PFSK-1 (cell line): Measurements from ENCODE around the gene INTS2.

ENCODE experiments used
- FOXP2 ChIP-seq: optimal IDR thresholded peaks from 2 replicates; pipeline ENCODE3; 2011; ENCODE audit warnings: borderline replicate concordance, control low read depth, inconsistent platforms; ENCODE audit not compliant: insufficient read depth; ENCODE audit errors: extremely low read length, extremely low read depth
- POLR2AphosphoS5 ChIP-seq: IDR thresholded peaks from 2 replicates; pipeline ENCODE4 v1.6.1; 2012; ENCODE audit warnings: low read depth, mild to moderate bottlenecking, control low read depth, low read length, moderate library complexity
- REST ChIP-seq, 2 experiments: IDR thresholded peaks; 2 replicates each; pipeline versions ENCODE4 v1.6.1 to v1.8.0; 2011 to 2012; ENCODE audit warnings: low read depth in 2 of 2, low read length in 2 of 2, control low read depth in 1 of 2, inconsistent platforms in 1 of 2, mild to moderate bottlenecking in 1 of 2, moderate library complexity in 1 of 2; ENCODE audit not compliant: insufficient read depth in 1 of 2
- SIN3A ChIP-seq: IDR thresholded peaks from 2 replicates; pipeline ENCODE4 v1.6.1; 2012; ENCODE audit warnings: mild to moderate bottlenecking, low read length, moderate library complexity, borderline replicate concordance; ENCODE audit not compliant: insufficient read depth
- TAF1 ChIP-seq: IDR thresholded peaks from 2 replicates; pipeline ENCODE4 v1.6.1; 2012; ENCODE audit warnings: low read length, control low read depth, borderline replicate concordance; ENCODE audit not compliant: insufficient read depth

Gene INTS2

DNA sequence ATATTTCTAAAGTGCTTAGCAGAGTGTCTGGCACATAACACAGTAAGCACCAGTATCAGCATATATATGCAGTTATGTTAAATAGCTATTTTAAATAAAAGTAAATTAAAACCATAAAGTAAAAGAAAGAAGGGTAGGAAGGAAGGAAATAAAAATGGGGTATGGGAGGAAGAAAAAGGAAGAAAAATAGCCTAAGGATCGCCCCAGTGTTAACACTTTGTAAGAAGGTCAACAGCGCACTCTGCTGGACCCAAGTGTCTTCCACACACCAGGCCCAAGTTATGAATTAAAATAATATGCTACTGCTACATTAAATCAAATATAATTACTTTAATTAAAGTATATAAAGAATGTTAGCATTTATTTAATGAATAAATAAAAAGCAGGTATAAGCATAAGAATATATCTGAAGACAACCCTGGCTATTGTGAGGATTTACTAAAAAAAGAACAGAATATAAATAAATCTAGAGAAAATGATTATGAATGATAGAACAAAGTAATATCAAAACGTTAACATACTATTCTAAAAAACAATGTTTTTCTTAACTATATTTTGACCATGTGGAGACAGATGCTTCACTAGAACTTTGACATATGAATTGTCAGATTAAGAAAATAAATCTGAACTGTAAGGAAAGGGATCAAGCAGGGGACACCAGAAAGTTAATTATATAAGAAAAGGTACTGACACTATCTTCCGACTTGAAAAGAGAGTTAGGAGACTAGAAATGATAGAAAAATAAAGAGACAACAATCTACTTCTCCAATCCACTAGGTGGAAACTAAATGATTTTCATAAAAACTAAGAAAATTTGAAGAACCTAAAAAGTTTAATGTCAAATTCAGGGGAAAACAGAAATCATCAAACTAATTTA lies 90.4 kb downstream of the INTS2 start:
- no peak for TF ChIP-seq REST (IDR thresholded peaks at IDR 0.05; ENCODE audit: insufficient read depth in 1 of 2, low read depth in 2 of 2, low read length in 2 of 2)
- TF ChIP-seq FOXP2: no peak
- no peak for TF ChIP-seq SIN3A
- TF ChIP-seq TAF1: no peak
- no peak for TF ChIP-seq POLR2AphosphoS5

DNA sequence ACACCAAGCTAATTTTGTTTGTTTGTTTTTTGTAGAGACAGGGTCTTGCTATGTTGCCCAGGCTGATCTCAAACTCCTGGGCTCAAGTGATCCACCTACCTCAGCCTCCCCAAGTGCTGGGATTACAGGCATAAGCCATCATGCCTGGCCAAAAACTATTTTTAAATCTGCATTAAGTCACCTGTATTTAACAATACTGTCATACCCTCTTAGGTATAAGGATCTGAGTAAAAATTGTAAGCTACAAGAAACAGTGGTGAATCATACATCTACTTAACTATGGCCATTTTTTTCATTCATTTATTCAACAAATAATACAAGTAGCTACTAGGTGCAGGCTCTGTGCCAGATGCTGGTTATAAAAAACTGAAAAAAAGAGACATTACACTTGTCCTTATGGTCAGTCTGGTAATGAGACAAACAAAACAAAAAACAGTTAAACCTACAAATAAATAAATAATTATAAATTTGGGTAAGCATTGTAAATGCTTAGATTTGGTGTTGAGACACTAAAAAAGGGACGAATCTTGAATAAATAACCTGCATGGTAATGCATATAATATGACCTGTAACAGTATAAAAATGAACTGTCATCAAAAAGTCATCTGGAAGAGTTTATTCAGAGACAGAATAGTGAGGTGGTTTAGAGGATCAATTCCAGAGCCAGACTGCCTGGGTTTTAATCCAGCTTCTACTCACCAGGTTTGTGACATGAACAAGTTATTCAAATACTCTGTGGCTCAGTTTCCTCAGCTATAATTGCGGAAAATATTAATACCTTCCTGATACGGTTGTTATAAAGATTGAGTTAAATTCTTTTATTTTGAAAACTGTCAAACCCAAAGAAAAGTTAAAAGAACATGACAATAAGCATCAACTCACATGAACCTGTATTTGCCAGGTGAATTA lies 91.3 kb downstream of the INTS2 start:
- no peak for TF ChIP-seq FOXP2
- TF ChIP-seq REST (IDR thresholded peaks at IDR 0.05; ENCODE audit: insufficient read depth in 1 of 2, low read depth in 2 of 2, low read length in 2 of 2): no peak
- no peak for TF ChIP-seq POLR2AphosphoS5
- no peak for TF ChIP-seq SIN3A
- no peak for TF ChIP-seq TAF1

GRCh38 chr17:61835606-61836005 lies 92.2 kb downstream of the INTS2 start:
- no peak for TF ChIP-seq TAF1
- TF ChIP-seq SIN3A: no peak
- no peak for TF ChIP-seq POLR2AphosphoS5
- no peak for TF ChIP-seq FOXP2
- no peak for TF ChIP-seq REST (IDR thresholded peaks at IDR 0.05; ENCODE audit: insufficient read depth in 1 of 2, low read depth in 2 of 2, low read length in 2 of 2)

GRCh38 chr17:61834610-61835009 lies 93.2 kb downstream of the INTS2 start:
- no peak for TF ChIP-seq POLR2AphosphoS5
- no peak for TF ChIP-seq FOXP2

DNA sequence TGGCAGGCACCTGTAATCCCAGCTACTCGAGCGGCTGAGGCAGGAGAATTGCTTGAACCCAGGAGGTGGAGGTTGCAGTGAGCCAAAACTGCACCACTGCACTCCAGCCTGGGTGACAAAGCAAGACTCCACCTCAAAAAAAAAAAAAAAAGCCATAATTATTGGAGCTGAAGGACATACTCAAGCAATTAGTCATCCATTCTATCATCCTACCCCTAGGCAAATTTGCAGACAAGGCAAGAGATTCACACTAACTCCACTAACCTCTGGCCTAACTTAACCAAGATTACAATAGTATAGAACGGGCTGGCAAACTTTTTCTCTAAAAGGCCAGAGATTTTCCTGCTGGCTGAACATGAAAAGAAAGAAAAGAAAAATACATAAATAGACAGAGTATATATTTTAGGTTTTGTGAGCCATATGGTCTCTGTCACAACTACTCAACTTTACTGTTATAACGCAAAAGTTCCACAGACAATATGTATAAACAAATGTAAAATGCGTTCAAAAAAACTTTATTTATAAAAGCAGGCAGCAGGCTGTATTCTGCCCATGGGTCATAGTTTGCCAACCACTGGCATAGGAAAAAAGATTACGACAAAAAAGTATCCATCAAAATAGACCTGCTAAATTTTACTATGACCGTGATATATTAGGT lies 94.1 kb downstream of the INTS2 start:
- TF ChIP-seq TAF1: no peak
- TF ChIP-seq SIN3A: no peak
- TF ChIP-seq FOXP2: no peak
- TF ChIP-seq POLR2AphosphoS5: no peak
- no peak for TF ChIP-seq REST (IDR thresholded peaks at IDR 0.05; ENCODE audit: insufficient read depth in 1 of 2, low read depth in 2 of 2, low read length in 2 of 2)
